HCT116 (cell line): ENCODE measurements around the gene MYO3B. TPM values are rescaled to one million over a fixed set of nuclear protein-coding genes. Genes with fewer than 3 reads are reported as not detected.

Source experiments
- ATAC-seq: fragments of 200-7000 bp; cut with Tn5 transposase; 2 replicates; pipeline ENCODE4 v1.9.1; 2020; ENCODE audit warnings: mild to moderate bottlenecking, moderate library complexity
- BruUV-seq: library from RNA; stranded (reverse); fragments of 400-500 nt; replicated peaks from 2 replicates; lab custom pipeline; 2021; lab: Mats Ljungman, UMichigan
- CTCF ChIA-PET: fragments of 300-600 bp; sonication (Branson Sonifier 250); formaldehyde crosslinking; loops from one replicate; lab custom pipeline; 2021; ENCODE audit warnings: antibody characterized with exemption; lab: Charles Lee
- POLR2A ChIA-PET: fragments of 300-600, 350-600 bp; sonication (Branson Sonifier 250); formaldehyde crosslinking; loops from one replicate; lab custom pipeline; 2021; ENCODE audit warnings: antibody characterized with exemption; lab: Charles Lee
- RAD21 ChIA-PET, 2 experiments: fragments of 300-600 bp; sonication (Branson Sonifier 250); formaldehyde crosslinking; loops; one replicate each; lab custom pipeline; 2023; ENCODE audit warnings: low total read pairs in 2 of 2; ENCODE audit not compliant: uncharacterized antibody in 2 of 2, unreplicated experiment in 2 of 2, low non-redundant PET in 1 of 2; lab: Charles Lee
- DNase-seq: peaks from one replicate; pipeline ENCODE4 v3.0.0-alpha.2; 2010; ENCODE audit warnings: low read depth, low spot score
- H2AFZ ChIP-seq: fragments of 200-600 bp; shearing (Covaris generic), sonication (generic); 2 replicates; pipeline ENCODE4 v1.6.1; 2017; ENCODE audit warnings: low read depth, mixed run types, mixed read lengths, antibody characterized with exemption, low read length; ENCODE audit not compliant: poor library complexity, severe bottlenecking
- H3K27ac ChIP-seq: 2 replicates; pipeline ENCODE4 v1.5.1; 2012; ENCODE audit warnings: low read depth, low read length
- H3K27me3 ChIP-seq: fragments of 200-600 bp; sonication (generic); 2 replicates; pipeline ENCODE4 v1.6.1; 2016; ENCODE audit warnings: mixed run types, low read length, mixed read lengths; ENCODE audit not compliant: insufficient read depth
- H3K36me3 ChIP-seq, 2 experiments: fragments of 200-500 bp in 1 of 2; fragments of 200-600 bp in 1 of 2; sonication (Bioruptor generic) in 1 of 2; sonication (generic) in 1 of 2; 2 replicates each; pipeline versions ENCODE4 v1.5.1 to v1.6.1; 2014 to 2016; ENCODE audit warnings: low read length in 2 of 2, inconsistent platforms in 1 of 2, mixed read lengths in 1 of 2, mixed run types in 1 of 2; ENCODE audit not compliant: insufficient read depth in 2 of 2, control insufficient read depth in 1 of 2
- H3K4me1 ChIP-seq, 2 experiments: fragments of 200-600 bp in 1 of 2; sonication (generic) in 1 of 2; 2 replicates each; pipeline versions ENCODE4 v1.5.1 to v1.6.1; 2012 to 2017; ENCODE audit warnings: low read length in 2 of 2, inconsistent platforms in 1 of 2, mild to moderate bottlenecking in 1 of 2, mixed read lengths in 1 of 2, mixed run types in 1 of 2, moderate library complexity in 1 of 2; ENCODE audit not compliant: insufficient read depth in 2 of 2, control insufficient read depth in 1 of 2
- H3K4me2 ChIP-seq: fragments of 200-600 bp; sonication (generic); 2 replicates; pipeline ENCODE4 v1.6.1; 2017; ENCODE audit warnings: mixed run types, low read length, mixed read lengths
- H3K4me3 ChIP-seq, 2 experiments: fragments of 200-600 bp in 1 of 2; sonication (generic) in 1 of 2; replicated peaks in 1 of 2; 2 replicates each; pipeline ENCODE4 v1.5.1; 2011 to 2016; ENCODE audit warnings: low read length in 2 of 2, control low read depth in 1 of 2, low read depth in 1 of 2, mild to moderate bottlenecking in 1 of 2, mixed read lengths in 1 of 2, mixed run types in 1 of 2
- H3K79me2 ChIP-seq: fragments of 200-600 bp; sonication (generic); 2 replicates; pipeline ENCODE4 v1.6.1; 2017; ENCODE audit warnings: mild to moderate bottlenecking, mixed run types, low read length, moderate library complexity, mixed read lengths; ENCODE audit not compliant: insufficient read depth
- H3K9ac ChIP-seq: fragments of 200-600 bp; sonication (generic); 2 replicates; pipeline ENCODE4 v1.6.1; 2016; ENCODE audit warnings: low read length, mixed read lengths
- H3K9me2 ChIP-seq: fragments of 200-600 bp; sonication (generic), shearing (Covaris generic); 2 replicates; pipeline ENCODE4 v1.6.1; 2017; ENCODE audit warnings: mixed run types, mild to moderate bottlenecking, moderate library complexity; ENCODE audit not compliant: insufficient read depth
- H3K9me3 ChIP-seq, 2 experiments: fragments of 200-500 bp in 1 of 2; fragments of 200-600 bp in 1 of 2; sonication (Bioruptor generic) in 1 of 2; sonication (generic) in 1 of 2; 2 replicates each; pipeline ENCODE4 v1.6.1; 2014 to 2017; ENCODE audit warnings: low read length in 2 of 2, mixed read lengths in 2 of 2, inconsistent platforms in 1 of 2, low read depth in 1 of 2, mild to moderate bottlenecking in 1 of 2, mixed run types in 1 of 2, moderate library complexity in 1 of 2; ENCODE audit not compliant: control insufficient read depth in 1 of 2, insufficient read depth in 1 of 2
- H4K20me1 ChIP-seq: fragments of 200-600 bp; sonication (generic), shearing (Covaris generic); 2 replicates; pipeline ENCODE4 v1.6.1; 2017; ENCODE audit warnings: mixed run types, mild to moderate bottlenecking, moderate library complexity; ENCODE audit not compliant: insufficient read depth
- CEBPB ChIP-seq: IDR thresholded peaks from 2 replicates; pipeline ENCODE4 v1.6.1; 2012; ENCODE audit warnings: low read depth
- EGR1 ChIP-seq: IDR thresholded peaks from 2 replicates; pipeline ENCODE4 v1.6.1; 2012; ENCODE audit warnings: low read depth
- EZH2 ChIP-seq: fragments of 200-600 bp; sonication (generic); IDR thresholded peaks from 2 replicates; pipeline ENCODE4 v1.6.1; 2017; ENCODE audit warnings: antibody characterized with exemption, mixed run types
- EZH2phosphoT487 ChIP-seq: fragments of 200-600 bp; IDR thresholded peaks from 2 replicates; pipeline ENCODE4 v1.6.1; 2018; ENCODE audit warnings: antibody characterized with exemption, borderline replicate concordance
- JUND ChIP-seq: IDR thresholded peaks from 2 replicates; pipeline ENCODE4 v1.6.1; 2012
- MAX ChIP-seq: IDR thresholded peaks from 2 replicates; pipeline ENCODE4 v1.6.1; 2012
- POLR2A ChIP-seq: IDR thresholded peaks from 2 replicates; pipeline ENCODE4 v1.7.0; 2011; ENCODE audit warnings: borderline replicate concordance; ENCODE audit not compliant: insufficient read depth, insufficient read length; ENCODE audit errors: extremely low read depth
- RAD21 ChIP-seq: IDR thresholded peaks from 2 replicates; pipeline ENCODE4 v1.6.1; 2012; ENCODE audit warnings: low read depth, mild to moderate bottlenecking
- REST ChIP-seq: IDR thresholded peaks from 2 replicates; pipeline ENCODE4 v1.6.1; 2012; ENCODE audit warnings: low read depth
- SP1 ChIP-seq: IDR thresholded peaks from 2 replicates; pipeline ENCODE4 v1.6.1; 2012; ENCODE audit warnings: low read depth
- YY1 ChIP-seq: IDR thresholded peaks from 2 replicates; pipeline ENCODE4 v1.6.1; 2011; ENCODE audit warnings: low read length, low read depth, moderate library complexity, mild to moderate bottlenecking; ENCODE audit not compliant: insufficient replicate concordance; ENCODE audit errors: extremely low read depth
- ZFX ChIP-seq: fragments of 450-650 bp; IDR thresholded peaks from 2 replicates; pipeline ENCODE4 v1.6.1; 2017
- ZNF274 ChIP-seq: fragments of 200-500 bp; sonication (Bioruptor generic); IDR thresholded peaks from 2 replicates; pipeline ENCODE4 v1.6.1; 2014; ENCODE audit warnings: mild to moderate bottlenecking, low read depth, low read length, inconsistent platforms
- intact Hi-C: fragments of 100-400 bp; cut with micrococcal nuclease; formaldehyde crosslinking; loops from 2 replicates; pipeline ENCODE4 v1.10.0; 2022
- total RNA-seq: library from RNA; stranded (reverse); gene quantifications from one replicate; pipeline ENCODE4 v1.2.1, GENCODE V29; 2021; ENCODE audit not compliant: unreplicated experiment

MYO3B gene
- total RNA-seq, 1 experiment from 2014 or later = not detected

- peaks cover 3 to 12% of the 10 kb centered on the region in 2 experiments; a peak in 2 of 4 replicates for H3K4me1 ChIP-seq
- intact Hi-C loops = loop anchor here (1.0 to 10.0 kb wide), 5 partner anchors 86 to 792 kb away; no protein-coding TSS in a partner anchor
- RAD21 ChIA-PET = no interaction called here
Measured at GRCh38 chr2:170236680-170237047, 58.7 kb downstream of the MYO3B start.

More at GRCh38 chr2:170236680-170237047, 58.7 kb downstream of the MYO3B start:
- no peak for ATAC-seq
- H3K4me2 ChIP-seq = no peak overlapping the region
- TF ChIP-seq RAD21 = no peak
- no peak for TF ChIP-seq EZH2
- no peak for TF ChIP-seq POLR2A
- TF ChIP-seq REST = no peak
- no peak for TF ChIP-seq SP1
- no peak for TF ChIP-seq EZH2phosphoT487
- TF ChIP-seq EGR1 = no peak
- TF ChIP-seq YY1 = no peak
- no peak for TF ChIP-seq MAX
- TF ChIP-seq JUND = no peak
- no peak for TF ChIP-seq CEBPB
- no peak for TF ChIP-seq ZNF274
- no peak for TF ChIP-seq ZFX
- TF ChIP-seq, all 23 proteins: peak for 0
- ChIA-PET POLR2A (no interaction called here), CTCF (interaction anchor here (0.8 to 2.5 kb wide), 10 partner anchors 9 to 638 kb away, joined by 3 to 19 read pairs (median 5); partner anchors contain the start of gene GAD1)
- no peak overlapping the region for H3K9ac ChIP-seq
- BruUV-seq = no TSS peak
- DNase-seq = no peak
- H3K27ac ChIP-seq = no peak overlapping the region
- no peaks in the 10 kb centered on the region for H3K36me3 ChIP-seq
- H3K79me2 ChIP-seq = no peaks in the 10 kb centered on the region
- no peaks in the 10 kb centered on the region for H4K20me1 ChIP-seq
- H3K9me3 ChIP-seq = no peaks in the 10 kb centered on the region
- H3K27me3 ChIP-seq = peaks cover 23% of the 10 kb centered on the region
- no peaks in the 10 kb centered on the region for H3K9me2 ChIP-seq
- H3K4me3 ChIP-seq = no peak overlapping the region
- H2AFZ ChIP-seq = no peak overlapping the region
